ENCODE data around the gene BLOC1S5.

DNA sequence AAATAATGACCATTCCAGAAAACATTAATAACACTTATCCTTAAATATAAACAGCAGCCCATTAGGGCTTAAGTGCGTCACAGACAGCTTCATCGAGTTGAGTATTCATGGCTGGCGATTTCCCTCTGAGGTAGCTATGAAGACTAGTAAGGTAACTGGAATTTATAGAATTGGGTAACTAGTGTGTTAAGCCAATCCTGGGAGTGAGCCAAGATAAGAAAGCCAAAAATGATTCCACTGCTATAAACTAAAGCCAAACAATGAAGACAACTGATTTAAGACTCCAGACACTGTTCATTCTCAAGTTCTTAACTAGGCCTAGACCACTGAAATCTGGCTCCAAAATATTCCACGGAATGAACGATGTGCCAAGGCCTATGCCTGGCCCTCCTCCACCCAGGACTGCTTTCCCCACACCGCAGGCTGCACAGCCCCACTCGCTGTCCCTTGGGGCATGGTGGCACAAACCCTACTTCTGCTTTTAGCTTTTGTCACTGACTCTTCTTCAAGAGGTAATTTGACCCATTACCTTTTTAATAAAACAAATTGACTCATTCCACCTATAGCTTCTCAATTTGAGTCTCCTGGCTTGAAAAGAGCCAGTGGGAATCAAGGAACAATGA, 66.0 kb downstream of the BLOC1S5 start:
- TF ChIP-seq POLR2AphosphoS5 (IDR thresholded peaks at IDR 0.05; ENCODE audit: low read depth, low read length), result no peak
- TF ChIP-seq POLR2A (IDR thresholded peaks at IDR 0.05; ENCODE audit: low read depth, low read length), result no peak
- TF ChIP-seq SPI1 (IDR thresholded peaks at IDR 0.05; ENCODE audit: low read depth, low read length), result no peak
- no peak for TF ChIP-seq TAF1 (IDR thresholded peaks at IDR 0.05; ENCODE audit: low read depth, low read length)

Measured in GM12891 (cell line).